ENCODE data around the gene NPY4R2.
A peak's percentile ranks its signal among the peaks of the same experiment; 100 is the strongest.
"Not testable (repeated sequence)": the region's sequence is repeated elsewhere in the genome, so short reads cannot be mapped to it uniquely, and the experiment has no call there.

NPY4R2 gene

GRCh38 chr10:47927147-47927916 lies 8.9 kb downstream of the NPY4R2 start:
- not testable (repeated sequence) for H3K4me3 ChIP-seq (ENCODE audit: low read depth, low read length); DNase-seq (ENCODE audit: low read depth)

- H3K4me3 ChIP-seq (ENCODE audit: low read depth, low read length); DNase-seq (ENCODE audit: low read depth): not testable (repeated sequence)
Observed at GRCh38 chr10:47928225-47928624, 9.8 kb downstream of the NPY4R2 start.

- DNase-seq (ENCODE audit: low read depth); H3K4me3 ChIP-seq (ENCODE audit: low read depth, low read length): not testable (repeated sequence)
Observed at GRCh38 chr10:47932824-47933223, 14.4 kb downstream of the NPY4R2 start.

GRCh38 chr10:47933462-47933861 lies 15.0 kb downstream of the NPY4R2 start:
- DNase-seq (ENCODE audit: low read depth); H3K4me3 ChIP-seq (ENCODE audit: low read depth, low read length): not testable (repeated sequence)

GRCh38 chr10:47936772-47937228 lies 18.3 kb downstream of the NPY4R2 start:
- DNase-seq (ENCODE audit: low read depth); H3K4me3 ChIP-seq (ENCODE audit: low read depth, low read length): not testable (repeated sequence)

- not testable (repeated sequence) for H3K4me3 ChIP-seq (ENCODE audit: low read depth, low read length); DNase-seq (ENCODE audit: low read depth)
Observed at GRCh38 chr10:47937634-47938033, 19.2 kb downstream of the NPY4R2 start.

GRCh38 chr10:47940821-47941220 lies 22.4 kb downstream of the NPY4R2 start:
- DNase-seq (ENCODE audit: low read depth); H3K4me3 ChIP-seq (ENCODE audit: low read depth, low read length): not testable (repeated sequence)

- not testable (repeated sequence) for DNase-seq (ENCODE audit: low read depth); H3K4me3 ChIP-seq (ENCODE audit: low read depth, low read length)
Observed at GRCh38 chr10:47941379-47941778, 22.9 kb downstream of the NPY4R2 start.

GRCh38 chr10:47942351-47943019 lies 24.0 kb downstream of the NPY4R2 start:
- not testable (repeated sequence) for H3K4me3 ChIP-seq (ENCODE audit: low read depth, low read length); DNase-seq (ENCODE audit: low read depth)

GRCh38 chr10:47943328-47943727 lies 24.9 kb downstream of the NPY4R2 start:
- H3K4me3 ChIP-seq (ENCODE audit: low read depth, low read length); DNase-seq (ENCODE audit: low read depth): not testable (repeated sequence)

- not testable (repeated sequence) for H3K4me3 ChIP-seq (ENCODE audit: low read depth, low read length); DNase-seq (ENCODE audit: low read depth)
Observed at GRCh38 chr10:47947424-47947823, 29.0 kb downstream of the NPY4R2 start.

GRCh38 chr10:47957158-47957557 lies 38.7 kb downstream of the NPY4R2 start:
- DNase-seq (ENCODE audit: low read depth); H3K4me3 ChIP-seq (ENCODE audit: low read depth, low read length): not testable (repeated sequence)

GRCh38 chr10:47959677-47960076 lies 41.2 kb downstream of the NPY4R2 start:
- not testable (repeated sequence) for DNase-seq (ENCODE audit: low read depth); H3K4me3 ChIP-seq (ENCODE audit: low read depth, low read length)

GRCh38 chr10:47960699-47961098 lies 42.2 kb downstream of the NPY4R2 start:
- DNase-seq (ENCODE audit: low read depth); H3K4me3 ChIP-seq (ENCODE audit: low read depth, low read length): not testable (repeated sequence)

GRCh38 chr10:47962785-47963184 lies 44.3 kb downstream of the NPY4R2 start:
- DNase-seq (ENCODE audit: low read depth); H3K4me3 ChIP-seq (ENCODE audit: low read depth, low read length): not testable (repeated sequence)

- H3K4me3 ChIP-seq (ENCODE audit: low read depth, low read length); DNase-seq (ENCODE audit: low read depth): not testable (repeated sequence)
Observed at GRCh38 chr10:47964280-47965063, 46.0 kb downstream of the NPY4R2 start.

- DNase-seq (ENCODE audit: low read depth), result peak; percentile 22
- not testable (repeated sequence) for H3K4me3 ChIP-seq (ENCODE audit: low read depth, low read length)
Observed at GRCh38 chr10:47968988-47969387, 50.5 kb downstream of the NPY4R2 start.

GRCh38 chr10:47970047-47970446 lies 51.6 kb downstream of the NPY4R2 start:
- not testable (repeated sequence) for H3K4me3 ChIP-seq (ENCODE audit: low read depth, low read length); DNase-seq (ENCODE audit: low read depth)

GRCh38 chr10:47971598-47971997 lies 53.1 kb downstream of the NPY4R2 start:
- not testable (repeated sequence) for H3K4me3 ChIP-seq (ENCODE audit: low read depth, low read length); DNase-seq (ENCODE audit: low read depth)

Data from GM12864 (cell line).